Endothelial cell of coronary artery (primary cell): ENCODE measurements around the gene CRABP1. TPM values are rescaled to one million over a fixed set of nuclear protein-coding genes. Genes with fewer than 3 reads are reported as not detected.

Experiments used
- total RNA-seq: library from RNA; depleted of rRNA; stranded (reverse); fragments of >200 nt; gene quantifications from 2 replicates; pipeline ENCODE4 v1.2.3, GENCODE V29; 2014

The CRABP1 gene
- not detected in 2 replicates for total RNA-seq

DNA sequence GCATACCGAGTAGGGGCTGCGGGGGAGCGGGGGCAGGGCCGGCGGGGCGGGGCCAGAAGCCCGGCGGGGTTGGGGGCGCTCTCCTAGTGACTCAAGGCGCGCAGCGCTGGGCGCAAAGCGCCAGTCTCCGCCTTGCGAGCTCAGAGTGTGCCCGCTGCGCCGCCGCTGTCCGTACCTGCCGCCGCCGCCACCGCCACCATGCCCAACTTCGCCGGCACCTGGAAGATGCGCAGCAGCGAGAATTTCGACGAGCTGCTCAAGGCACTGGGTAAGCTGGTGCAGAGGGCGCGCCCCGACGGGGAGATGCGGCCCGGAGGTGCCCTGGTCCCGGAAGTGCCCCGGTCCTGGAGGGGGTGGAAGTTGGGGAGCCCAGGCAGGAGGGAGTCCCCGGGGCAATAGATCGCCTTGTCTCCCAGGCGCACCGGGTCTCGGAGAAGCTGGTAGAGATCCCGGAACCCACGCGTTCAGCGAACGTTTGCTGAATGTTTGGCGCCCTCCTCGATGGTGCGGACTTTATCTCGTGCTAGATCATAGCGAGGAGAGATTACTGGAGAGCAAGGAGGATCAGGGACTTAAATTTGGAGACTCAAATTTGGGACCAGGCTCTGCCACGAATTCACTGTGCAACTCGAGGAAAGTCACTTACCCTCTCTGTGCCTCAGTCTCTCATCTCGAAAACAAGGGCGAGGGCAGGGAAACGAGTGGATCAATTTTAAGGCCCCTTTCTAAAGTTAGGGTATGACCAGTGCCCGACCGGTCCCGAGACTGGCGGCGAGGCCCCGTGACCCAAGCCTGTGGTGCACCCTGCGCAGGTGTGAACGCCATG lies at the start of gene CRABP1:
Gene CRABP1 (plus strand): TSS at position 123 of the 826 bp plus-strand sequence. CDS start 76 bp downstream, at position 199.

GRCh38 chr15:78299101-78299930 lies 40.8 kb upstream of the CRABP1 start, which contains the start of gene SKIC8:
SKIC8 (minus strand) TSS chr15:78299609; CDS start chr15:78295686, 3,923 bp downstream.

Other genes starting within 250 kb of the CRABP1 start
- gene SH2D7, start 247.8 kb upstream of the CRABP1 start, total RNA-seq: not detected in 2 replicates
- gene CIB2, start 208.9 kb upstream of the CRABP1 start, total RNA-seq: 1.4 and 4.0 TPM in 2 replicates
- 27.4 and 27.7 TPM in 2 replicates for gene IDH3A, start 191.0 kb upstream of the CRABP1 start, total RNA-seq
- gene ACSBG1, start 105.8 kb upstream of the CRABP1 start, total RNA-seq: not detected in 2 replicates
- 5.3 and 10.0 TPM in 2 replicates for gene DNAJA4, start 75.8 kb upstream of the CRABP1 start, total RNA-seq
- gene SKIC8, start 40.7 kb upstream of the CRABP1 start, total RNA-seq: 79.0 and 93.5 TPM in 2 replicates
- 29.9 and 39.0 TPM in 2 replicates for gene IREB2, start 97.9 kb downstream of the CRABP1 start, total RNA-seq
- 0.72 and 0.94 TPM in 2 replicates for gene HYKK, start 167.2 kb downstream of the CRABP1 start, total RNA-seq
- gene PSMA4, start 200.1 kb downstream of the CRABP1 start, total RNA-seq: 158 and 227 TPM in 2 replicates
- gene CHRNA5, start 225.2 kb downstream of the CRABP1 start, total RNA-seq: 2.6 and 4.4 TPM in 2 replicates